Body of pancreas (tissue), 4 donors: ENCODE measurements around the gene FOXP3.

Experiments
- CTCF ChIP-seq, 7 experiments: fragments of 450-650 bp in 4 of 7; fragments of 200-600 bp in 3 of 7; sonication (generic) in 3 of 7; IDR thresholded peaks; one replicate each; pipeline ENCODE4 v1.5.1; 2016 to 2019; ENCODE audit warnings: antibody characterized with exemption in 7 of 7
- POLR2A ChIP-seq, 3 donors: fragments of 450-650 bp; IDR thresholded peaks; one replicate each; pipeline ENCODE4 v1.6.1; 2016; ENCODE audit warnings: antibody characterized with exemption in 3 of 3, mild to moderate bottlenecking in 2 of 3

GRCh38 chrX:49287665-49288064 lies 23.2 kb upstream of the FOXP3 start:
- TF ChIP-seq POLR2A (IDR thresholded peaks at IDR 0.05) (no peak), CTCF (IDR thresholded peaks at IDR 0.05) (no peak)
